Stimulated activated CD4-positive, alpha-beta T cell treated with anti-CD3 and anti-CD28 coated beads, TNF-alpha, amount 100 ng/mL, for 24 hours (primary cell): ENCODE data around the gene TNFRSF12A.
A peak's percentile ranks its signal among the peaks of the same experiment; 100 is the strongest.

Source experiments
- DNase-seq, 3 experiments: peaks; one replicate each; pipeline ENCODE4 v3.0.0-alpha.2; 2020; ENCODE audit warnings: low read depth in 3 of 3

TNFRSF12A gene

GRCh38 chr16:3026609-3027488 is 6.7 kb downstream of the TNFRSF12A start:
- DNase-seq, result no peak

DNA sequence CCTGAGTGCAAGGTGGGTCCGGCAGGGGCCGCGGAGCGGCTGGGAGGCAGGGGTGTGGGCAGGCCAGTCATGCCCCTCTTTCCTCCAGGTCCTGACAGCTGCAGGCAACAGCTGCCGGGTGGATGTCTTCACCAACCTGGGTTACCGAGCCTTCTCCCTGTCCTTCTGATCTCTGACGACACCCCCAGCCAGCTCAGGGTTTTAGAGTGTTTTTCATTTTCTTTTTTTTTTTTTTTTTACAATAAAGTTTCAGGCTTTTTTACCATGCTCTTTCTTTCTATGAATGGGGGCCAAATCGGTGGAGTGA is 7.3 kb downstream of the TNFRSF12A start:
- no peak for DNase-seq

GRCh38 chr16:3027983-3028715 is 8.0 kb downstream of the TNFRSF12A start:
- peak; percentile 76 to 89 (median 80) for DNase-seq

- DNase-seq, result no peak
These were observed 8.7 kb downstream of the TNFRSF12A start for GRCh38 chr16:3028716-3029319.

DNA sequence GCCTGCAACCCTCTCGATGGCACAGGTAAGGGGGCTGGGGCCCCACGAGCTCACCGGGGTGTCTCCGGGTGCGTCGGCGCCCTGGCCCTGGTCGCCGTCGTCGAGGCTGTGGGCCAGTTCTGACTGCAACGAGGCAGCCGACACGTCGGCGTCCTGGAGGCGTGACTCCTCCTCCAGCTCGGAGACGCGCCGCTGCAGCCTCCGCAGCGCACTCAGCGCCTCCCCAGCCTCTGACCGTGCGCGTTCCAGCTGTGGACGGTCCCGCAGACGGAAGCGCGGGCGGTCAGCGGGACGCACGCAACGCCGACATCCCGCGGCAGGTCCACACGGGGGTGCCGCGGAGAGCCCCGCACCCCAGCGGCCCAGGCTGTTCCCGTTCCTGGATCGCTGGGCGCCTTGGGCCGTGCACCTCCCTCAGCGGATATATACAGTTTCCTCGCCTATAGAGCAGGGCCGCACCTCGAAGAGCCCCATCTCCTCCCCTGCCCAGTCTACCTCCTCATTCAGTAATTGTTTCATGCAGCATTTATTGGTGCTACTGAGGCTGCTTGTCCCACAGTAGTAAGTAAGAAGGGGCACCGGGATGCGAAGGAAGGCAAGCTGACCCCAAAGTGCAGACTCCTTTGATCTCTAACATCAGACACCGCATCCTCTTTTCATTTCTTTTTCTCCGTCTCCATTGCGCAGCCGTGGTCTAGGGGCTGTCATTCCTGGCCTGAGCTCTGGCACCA is 9.5 kb downstream of the TNFRSF12A start:
- peak in 1 of 3 experiments; percentile 59 for DNase-seq

DNA sequence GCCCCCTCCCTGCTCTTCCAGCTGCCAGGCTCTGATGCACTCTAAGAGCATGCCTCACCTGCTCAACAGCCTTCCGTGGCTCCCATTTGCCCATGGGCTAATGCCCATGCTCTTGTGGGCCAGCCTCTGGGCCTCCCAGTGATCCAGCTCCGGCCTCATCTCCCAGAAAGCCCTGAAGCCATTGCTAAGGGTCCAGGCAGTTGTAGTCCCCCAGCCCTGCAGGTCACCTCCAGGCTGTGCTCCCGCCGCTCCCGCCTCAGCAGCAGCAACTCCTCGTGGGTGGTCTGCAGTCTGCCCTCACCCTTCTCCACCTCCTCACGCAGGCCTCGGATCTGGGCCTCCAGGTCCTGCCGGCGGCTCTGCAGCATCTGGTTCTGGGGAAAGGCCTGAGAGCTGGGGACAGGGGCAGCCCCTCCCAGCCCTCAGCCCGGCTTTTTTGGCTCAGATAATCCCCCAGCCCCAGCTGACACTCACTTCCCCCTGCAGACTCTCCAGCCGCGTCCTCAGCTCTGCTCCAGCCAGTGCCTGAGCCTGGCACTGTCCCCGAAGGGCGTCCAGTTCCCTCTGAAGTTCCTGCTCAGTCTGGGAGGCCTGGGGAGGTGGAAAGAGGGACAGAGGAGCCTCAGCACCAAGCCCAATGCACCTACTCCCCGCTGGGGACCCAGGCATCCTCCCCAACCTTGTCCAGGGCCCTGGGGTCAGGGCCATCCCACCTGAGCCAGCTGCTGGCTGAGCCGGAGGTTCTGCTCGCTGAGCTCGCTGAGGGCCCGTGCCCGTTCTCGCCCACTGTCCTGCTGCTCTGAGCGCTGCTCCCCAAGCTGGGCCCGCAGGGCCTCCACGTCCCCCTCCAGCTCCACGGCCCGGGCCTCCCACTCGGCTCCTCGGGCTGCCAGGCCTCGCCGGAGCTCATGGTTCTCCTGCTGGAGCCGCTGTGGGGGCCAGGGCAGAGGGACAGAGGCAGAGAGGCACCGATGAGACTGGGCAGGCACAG is 10.3 kb downstream of the TNFRSF12A start:
- DNase-seq, result no peak

GRCh38 chr16:3032624-3033023 is 12.5 kb downstream of the TNFRSF12A start:
- no peak for DNase-seq

DNA sequence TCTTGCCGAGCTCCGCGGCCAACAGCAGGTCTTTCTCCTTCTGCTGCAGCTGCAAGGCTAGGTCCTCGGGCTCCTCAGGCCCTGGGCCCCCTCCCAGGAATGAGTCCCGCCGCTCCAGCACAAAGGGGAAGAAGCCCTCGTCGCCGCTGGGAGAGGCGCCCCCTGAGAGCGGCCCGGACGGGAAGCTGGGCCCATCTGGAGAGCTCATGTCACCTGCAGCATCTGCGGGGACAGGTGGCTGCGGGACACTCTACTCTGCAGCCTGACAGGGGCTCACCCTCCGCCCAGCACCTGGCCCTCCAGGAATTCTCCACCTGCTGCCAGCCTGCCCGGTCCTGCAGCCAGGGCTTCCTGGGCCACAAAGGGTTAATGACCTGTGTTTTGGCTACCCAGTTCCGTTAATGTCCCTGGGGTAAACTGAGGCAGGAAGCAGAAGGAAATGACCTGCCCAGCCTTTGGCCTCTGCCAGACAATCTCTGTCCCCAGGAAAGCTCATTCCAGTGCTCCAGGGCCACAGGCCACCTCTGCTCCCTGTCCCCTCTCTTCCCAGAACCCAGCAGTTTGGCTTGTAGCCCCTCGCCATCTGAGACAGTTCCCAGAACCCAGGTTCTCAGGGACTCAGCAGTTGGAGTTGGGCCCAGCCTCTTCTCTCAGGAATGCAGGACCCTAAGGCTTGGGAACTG is 15.3 kb downstream of the TNFRSF12A start:
- DNase-seq, result no peak

DNA sequence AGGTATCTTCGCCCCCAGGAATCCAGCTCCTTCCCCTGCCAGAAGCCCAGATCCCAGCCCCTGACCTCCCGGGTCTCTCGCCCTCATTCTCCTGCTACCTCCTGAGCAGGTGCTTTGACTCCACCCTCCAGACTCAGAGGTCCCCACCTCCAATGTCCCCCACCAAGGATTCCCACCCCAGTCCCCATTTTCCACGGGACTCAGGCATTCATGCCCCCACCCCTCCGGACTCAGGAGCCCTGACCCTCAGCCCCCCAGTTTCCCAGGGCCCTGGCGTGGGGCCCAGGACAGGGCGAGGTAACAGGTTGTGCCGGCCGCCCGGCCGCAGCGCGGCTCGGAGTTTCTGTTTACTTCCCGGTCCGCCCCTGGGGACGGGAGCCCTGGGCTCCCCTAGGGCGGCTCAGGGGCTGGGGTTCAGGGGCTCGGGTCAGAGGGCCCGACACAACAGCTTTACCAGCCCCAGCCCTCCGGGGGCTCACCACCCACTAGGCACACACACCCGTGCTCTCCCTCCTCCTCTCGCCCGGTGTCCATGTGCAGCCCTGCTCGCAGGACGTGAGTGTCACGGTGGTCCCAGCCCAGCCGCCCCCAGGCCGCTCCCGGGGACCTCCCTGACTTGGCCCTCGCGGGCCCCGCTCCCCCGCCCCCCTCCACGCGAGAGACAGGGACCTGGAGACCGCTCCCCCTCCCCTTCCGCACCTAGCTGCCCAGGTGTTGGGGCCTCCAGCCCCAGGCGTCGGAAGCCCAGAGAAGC is 16.0 kb downstream of the TNFRSF12A start:
- DNase-seq, result no peak

DNA sequence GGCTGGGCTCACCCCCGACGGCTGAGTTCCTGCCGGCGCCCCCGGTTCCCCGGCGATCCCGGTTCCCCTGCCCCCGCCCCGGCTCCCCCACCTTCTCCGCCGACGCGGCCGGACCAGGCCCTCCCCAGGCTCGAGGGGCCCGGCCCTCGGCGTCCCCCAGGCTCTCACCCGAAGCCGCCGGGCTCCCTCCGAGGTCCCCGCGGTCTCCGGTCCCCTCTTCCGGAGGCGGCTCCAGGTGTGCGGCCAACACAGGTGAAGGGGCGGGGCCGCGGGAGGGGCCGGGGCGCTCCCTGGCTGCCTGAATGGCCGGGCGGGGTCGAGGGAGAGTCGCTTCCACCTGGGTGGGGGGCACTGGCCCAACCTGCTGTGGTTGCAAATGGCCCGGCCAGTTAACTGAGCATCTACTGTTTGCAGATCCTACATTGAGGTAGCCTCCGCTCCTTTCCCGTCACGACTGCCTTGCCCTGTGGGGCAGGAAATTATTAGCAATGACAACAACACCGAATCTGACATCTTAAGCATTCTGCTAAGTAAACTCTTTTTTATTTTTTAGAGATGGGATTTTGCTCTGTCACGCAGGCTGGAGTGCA is 16.7 kb downstream of the TNFRSF12A start, which contains the start of gene BICDL2:
Gene BICDL2, minus strand, starts transcription at position 219 of the 590 bp plus-strand sequence. CDS start 1,448 bp downstream, outside the sequence.
- no peak for DNase-seq

- no peak for DNase-seq
These were observed 18.1 kb downstream of the TNFRSF12A start for GRCh38 chr16:3038256-3038655.

- no peak for DNase-seq
These were observed 18.7 kb downstream of the TNFRSF12A start for GRCh38 chr16:3038896-3039295.

DNA sequence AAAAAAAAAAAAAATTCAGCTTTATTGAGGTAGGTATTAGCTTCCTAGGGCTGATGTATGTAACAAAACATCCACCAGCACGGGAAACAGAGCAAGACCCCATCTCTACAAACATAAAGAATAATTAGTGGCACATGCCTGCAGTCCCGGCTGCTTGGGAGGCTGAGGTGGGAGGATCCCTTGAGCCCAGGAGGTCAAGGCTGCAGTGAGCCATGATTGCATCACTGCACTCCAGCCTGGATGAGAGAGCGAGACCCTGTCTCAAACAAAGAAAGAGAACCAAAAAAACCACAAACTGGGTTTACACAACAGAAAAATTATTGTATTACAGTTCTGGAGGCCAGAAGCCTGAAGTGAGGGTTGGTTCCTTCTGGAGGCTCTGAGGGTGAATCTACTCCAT is 22.2 kb downstream of the TNFRSF12A start:
- no peak for DNase-seq

DNA sequence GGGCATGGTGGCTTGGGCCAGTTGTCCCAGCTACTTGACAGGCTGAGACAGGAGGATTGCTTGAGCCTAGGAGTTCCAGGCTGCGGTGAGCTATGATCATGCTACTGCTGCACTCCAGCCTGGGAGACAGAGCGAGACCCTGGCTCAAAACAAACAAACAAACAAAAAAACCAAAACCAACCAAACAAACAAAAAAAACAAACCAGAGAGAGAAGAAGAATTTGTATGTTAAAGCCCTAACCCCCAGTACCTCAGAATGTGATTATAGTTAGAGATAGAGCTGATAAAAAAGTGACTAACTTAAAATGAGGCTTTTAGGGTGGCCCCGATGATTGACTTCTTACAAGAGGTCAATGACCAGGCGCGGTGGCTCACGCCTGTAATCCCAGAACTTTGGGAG is 24.5 kb downstream of the TNFRSF12A start:
- no peak for DNase-seq

- no peak for DNase-seq
These were observed 25.8 kb downstream of the TNFRSF12A start, which contains the start of gene MMP25 for GRCh38 chr16:3045758-3046640. TSS of gene MMP25 (plus strand) at chr16:3046561. CDS start at chr16:3046918, 357 bp downstream.

DNA sequence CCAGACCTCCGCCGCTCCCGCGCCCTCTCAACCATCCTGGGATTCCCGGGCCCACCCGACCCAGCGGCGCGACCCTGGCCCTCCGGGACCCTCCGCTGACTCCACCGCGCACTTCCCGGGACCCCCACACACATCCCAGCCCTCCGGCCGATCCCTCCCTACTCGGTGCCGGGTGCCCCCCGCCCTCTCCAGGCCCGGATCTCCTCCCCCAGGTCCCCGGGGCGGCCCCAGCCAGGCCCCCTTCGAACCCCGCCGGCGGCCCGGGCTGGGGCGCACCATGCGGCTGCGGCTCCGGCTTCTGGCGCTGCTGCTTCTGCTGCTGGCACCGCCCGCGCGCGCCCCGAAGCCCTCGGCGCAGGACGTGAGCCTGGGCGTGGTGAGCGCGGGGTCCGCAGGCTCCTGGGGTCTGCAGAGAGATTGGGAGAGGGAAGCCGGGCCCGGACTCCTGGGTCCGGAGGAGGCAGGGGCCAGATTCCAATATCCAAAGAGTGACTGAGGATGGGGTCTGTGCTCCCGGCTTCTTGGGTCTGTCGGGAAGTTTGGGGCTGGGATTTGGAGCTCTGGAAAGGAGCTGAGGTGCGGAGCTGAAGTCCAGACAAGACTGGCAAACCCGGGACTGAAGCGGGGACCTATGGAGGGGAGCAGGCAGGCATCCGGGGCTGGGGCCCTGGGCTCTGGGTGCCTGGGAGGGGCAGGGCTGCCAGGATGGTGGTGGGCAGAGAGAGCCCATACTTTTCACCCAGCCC is 26.6 kb downstream of the TNFRSF12A start:
- DNase-seq, result no peak

DNA sequence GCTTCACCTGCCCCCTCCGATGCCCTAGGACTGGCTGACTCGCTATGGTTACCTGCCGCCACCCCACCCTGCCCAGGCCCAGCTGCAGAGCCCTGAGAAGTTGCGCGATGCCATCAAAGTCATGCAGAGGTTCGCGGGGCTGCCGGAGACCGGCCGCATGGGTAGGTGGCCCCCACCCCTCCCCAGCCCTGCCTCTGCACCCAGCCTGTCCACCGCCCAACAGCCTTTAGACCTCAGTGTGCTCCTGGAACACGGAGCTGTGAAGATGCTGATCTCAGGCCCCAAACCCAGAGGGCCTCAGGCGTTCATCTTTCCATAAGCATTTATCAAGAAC is 27.2 kb downstream of the TNFRSF12A start:
- DNase-seq, result no peak
